ENCODE results near the gene RRP15.
"Not testable (repeated sequence)": the region's sequence is repeated elsewhere in the genome, so short reads cannot be mapped to it uniquely, and the experiment has no call there.

RRP15 gene

GRCh38 chr1:218314316-218314715, 29.2 kb downstream of the RRP15 start:
- no peak overlapping the region for H3K9ac ChIP-seq
- H2AFZ ChIP-seq (ENCODE audit: low read depth) = no peak overlapping the region
- H3K79me2 ChIP-seq (ENCODE audit: insufficient read depth, low read depth) = peaks cover 13% of the 10 kb centered on the region
- no peak for TF ChIP-seq CTCF (conservative IDR thresholded peaks at IDR 0.05; ENCODE audit: low read depth, low read length)
- H3K4me1 ChIP-seq (ENCODE audit: low read depth, poor library complexity, severe bottlenecking) = no peaks in the 10 kb centered on the region
- H3K4me3 ChIP-seq (IDR thresholded peaks at IDR 0.05; ENCODE audit: insufficient read depth, low read depth, low read length) = no peak overlapping the region
- H3K4me2 ChIP-seq = no peak overlapping the region
- peaks cover 10% of the 10 kb centered on the region; the same call in 1 of the 2 replicates for H3K36me3 ChIP-seq (ENCODE audit: insufficient read depth)
- no peaks in the 10 kb centered on the region for H4K20me1 ChIP-seq (ENCODE audit: insufficient read depth)
- no peak overlapping the region for H3K27ac ChIP-seq
- H3K27me3 ChIP-seq (ENCODE audit: insufficient read depth, low read depth) = no peaks in the 10 kb centered on the region

- Histone ChIP-seq H3K4me2 (no peak overlapping the region), H3K79me2 (ENCODE audit: insufficient read depth, low read depth) (peaks cover 11% of the 10 kb centered on the region), H2AFZ (ENCODE audit: low read depth) (no peak overlapping the region), H3K9ac (no peak overlapping the region), H3K36me3 (ENCODE audit: insufficient read depth) (peaks cover 10% of the 10 kb centered on the region; the same call in 1 of the 2 replicates), H3K27ac (no peak overlapping the region), H3K27me3 (ENCODE audit: insufficient read depth, low read depth) (no peaks in the 10 kb centered on the region), H4K20me1 (ENCODE audit: insufficient read depth) (no peaks in the 10 kb centered on the region), H3K4me3 (IDR thresholded peaks at IDR 0.05; ENCODE audit: insufficient read depth, low read depth, low read length) (no peak overlapping the region), H3K4me1 (ENCODE audit: low read depth, poor library complexity, severe bottlenecking) (no peaks in the 10 kb centered on the region)
- no peak for TF ChIP-seq CTCF (conservative IDR thresholded peaks at IDR 0.05; ENCODE audit: low read depth, low read length)
Measured at GRCh38 chr1:218315638-218316037, 30.5 kb downstream of the RRP15 start.

- no peak for TF ChIP-seq CTCF (conservative IDR thresholded peaks at IDR 0.05; ENCODE audit: low read depth, low read length)
- Histone ChIP-seq H3K36me3 (ENCODE audit: insufficient read depth) (peaks cover 3% of the 10 kb centered on the region; the same call in 1 of the 2 replicates), H3K4me1 (ENCODE audit: low read depth, poor library complexity, severe bottlenecking) (no peaks in the 10 kb centered on the region), H3K4me3 (IDR thresholded peaks at IDR 0.05; ENCODE audit: insufficient read depth, low read depth, low read length) (no peak overlapping the region), H3K79me2 (ENCODE audit: insufficient read depth, low read depth) (no peaks in the 10 kb centered on the region), H4K20me1 (ENCODE audit: insufficient read depth) (no peaks in the 10 kb centered on the region), H3K9ac (no peak overlapping the region), H2AFZ (ENCODE audit: low read depth) (no peak overlapping the region), H3K27me3 (ENCODE audit: insufficient read depth, low read depth) (no peaks in the 10 kb centered on the region), H3K27ac (no peak overlapping the region), H3K4me2 (no peak overlapping the region)
Measured at GRCh38 chr1:218317061-218317460, 32.0 kb downstream of the RRP15 start.

- not testable (repeated sequence) for H3K9ac ChIP-seq; H3K79me2 ChIP-seq (ENCODE audit: insufficient read depth, low read depth); H3K36me3 ChIP-seq (ENCODE audit: insufficient read depth); H3K27me3 ChIP-seq (ENCODE audit: insufficient read depth, low read depth); H3K4me1 ChIP-seq (ENCODE audit: low read depth, poor library complexity, severe bottlenecking); H2AFZ ChIP-seq (ENCODE audit: low read depth); H3K4me3 ChIP-seq (IDR thresholded peaks at IDR 0.05; ENCODE audit: insufficient read depth, low read depth, low read length); H4K20me1 ChIP-seq (ENCODE audit: insufficient read depth); H3K27ac ChIP-seq; H3K4me2 ChIP-seq
Measured at GRCh38 chr1:218320182-218320581, 35.1 kb downstream of the RRP15 start.

- Histone ChIP-seq H3K4me1 (ENCODE audit: low read depth, poor library complexity, severe bottlenecking) (peaks cover 9% of the 10 kb centered on the region), H3K27me3 (ENCODE audit: insufficient read depth, low read depth) (no peaks in the 10 kb centered on the region)
- no peak for TF ChIP-seq CTCF (conservative IDR thresholded peaks at IDR 0.05; ENCODE audit: low read depth, low read length)
Measured at GRCh38 chr1:218322762-218323161, 37.7 kb downstream of the RRP15 start.

More at GRCh38 chr1:218322762-218323161, 37.7 kb downstream of the RRP15 start:
- H3K4me3 ChIP-seq (IDR thresholded peaks at IDR 0.05; ENCODE audit: insufficient read depth, low read depth, low read length) = no peak overlapping the region
- H3K9ac ChIP-seq = no peak overlapping the region
- H3K79me2 ChIP-seq (ENCODE audit: insufficient read depth, low read depth) = no peaks in the 10 kb centered on the region
- H2AFZ ChIP-seq (ENCODE audit: low read depth) = no peak overlapping the region
- H3K27ac ChIP-seq = no peak overlapping the region
- no peak overlapping the region for H3K4me2 ChIP-seq
- peaks cover 10% of the 10 kb centered on the region; the same call in 1 of the 2 replicates for H3K36me3 ChIP-seq (ENCODE audit: insufficient read depth)
- H4K20me1 ChIP-seq (ENCODE audit: insufficient read depth) = no peaks in the 10 kb centered on the region
